ENCODE measurements around the gene C9.

- TF ChIP-seq CTCF (IDR thresholded peaks at IDR 0.05; ENCODE audit: low read depth, low read length, poor library complexity, severe bottlenecking), result no peak
- no peak for TF ChIP-seq EZH2phosphoT487 (IDR thresholded peaks at IDR 0.05; ENCODE audit: borderline replicate concordance, low read length)
Measured at GRCh38 chr5:39282561-39282960, 81.7 kb downstream of the C9 start.

Data from DOHH2 (cell line).